Gastroesophageal sphincter (tissue), 3 donors: ENCODE results near the gene PPA1.

Experiments used
- CTCF ChIP-seq, 4 experiments: fragments of 200-600 bp in 2 of 4; fragments of 450-650 bp in 2 of 4; sonication (generic) in 1 of 4; IDR thresholded peaks; one replicate each; pipeline ENCODE4 v1.5.1; 2017 to 2019; ENCODE audit warnings: antibody characterized with exemption in 4 of 4, mild to moderate bottlenecking in 2 of 4, moderate library complexity in 2 of 4
- EP300 ChIP-seq: sonication (generic); formaldehyde crosslinking; IDR thresholded peaks from one replicate; pipeline ENCODE4 v1.6.1; 2017; ENCODE audit warnings: antibody characterized with exemption, mild to moderate bottlenecking
- POLR2A ChIP-seq, 2 donors: fragments of 450-650 bp; IDR thresholded peaks; one replicate each; pipeline ENCODE4 v1.6.1; 2017; ENCODE audit warnings: antibody characterized with exemption in 2 of 2, mild to moderate bottlenecking in 2 of 2, moderate library complexity in 1 of 2
- POLR2AphosphoS5 ChIP-seq: sonication (generic); formaldehyde crosslinking; IDR thresholded peaks from one replicate; pipeline ENCODE4 v1.6.1; 2017; ENCODE audit warnings: antibody characterized with exemption

DNA sequence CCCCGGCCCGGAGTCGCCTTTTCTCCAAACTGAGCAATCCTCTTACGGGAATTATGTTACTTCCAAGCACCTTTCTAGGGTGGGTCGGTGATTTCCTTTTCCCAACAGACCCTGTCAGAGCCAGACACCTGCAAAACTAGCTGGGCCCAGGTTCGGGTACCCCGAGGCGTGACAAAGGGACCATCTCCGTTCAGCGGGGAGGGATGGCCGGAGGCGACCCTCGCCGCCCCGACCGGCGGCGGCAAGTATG lies 445 bp downstream of the PPA1 start:
- no peak for TF ChIP-seq POLR2A (IDR thresholded peaks at IDR 0.05)
- TF ChIP-seq CTCF (IDR thresholded peaks at IDR 0.05), result no peak
- no peak for TF ChIP-seq POLR2AphosphoS5
- no peak for TF ChIP-seq EP300
